Breast epithelium (tissue), 4 donors: ENCODE results near the gene SFSWAP. TPM values are rescaled to one million over a fixed set of nuclear protein-coding genes. Genes with fewer than 3 reads are reported as not detected.

ENCODE experiments used
- DNase-seq, 2 donors: peaks; one replicate each; pipeline ENCODE4 v3.0.0-alpha.2; 2019; ENCODE audit warnings: low spot score in 2 of 2
- H3K27ac ChIP-seq, 2 donors: fragments of 200-600 bp; sonication (generic) in 1 of 2; one replicate each; pipeline ENCODE4 v1.5.1; 2016 to 2019; ENCODE audit warnings: mild to moderate bottlenecking in 1 of 2
- H3K27me3 ChIP-seq, 2 donors: fragments of 200-600 bp; sonication (generic) in 1 of 2; one replicate each; pipeline versions ENCODE4 v1.5.1 to v1.6.0; 2017 to 2019; ENCODE audit warnings: control low read depth in 1 of 2, mild to moderate bottlenecking in 1 of 2
- H3K36me3 ChIP-seq: fragments of 200-600 bp; one replicate; pipeline ENCODE4 v1.5.1; 2019
- H3K4me1 ChIP-seq, 2 donors: fragments of 200-600 bp; sonication (generic); one replicate each; pipeline ENCODE4 v1.5.1; 2016 to 2019; ENCODE audit warnings: control low read depth in 1 of 2
- H3K4me3 ChIP-seq, 3 donors: fragments of 200-600 bp; sonication (generic); 1 replicate in 2 of 3; 2 replicates in 1 of 3; pipeline ENCODE4 v1.5.1; 2016 to 2019; ENCODE audit warnings: mild to moderate bottlenecking in 3 of 3, moderate library complexity in 2 of 3
- H3K9me3 ChIP-seq, 2 donors: fragments of 200-600 bp; sonication (generic) in 1 of 2; one replicate each; pipeline ENCODE4 v1.5.1; 2016 to 2019; ENCODE audit warnings: control low read depth in 1 of 2
- CTCF ChIP-seq, 3 donors: fragments of 450-650 bp; IDR thresholded peaks; one replicate each; pipeline ENCODE4 v1.5.1; 2016 to 2017; ENCODE audit warnings: antibody characterized with exemption in 3 of 3, mild to moderate bottlenecking in 3 of 3, moderate library complexity in 3 of 3
- POLR2A ChIP-seq: fragments of 450-650 bp; IDR thresholded peaks from one replicate; pipeline ENCODE4 v1.6.1; 2016; ENCODE audit warnings: antibody characterized with exemption, mild to moderate bottlenecking, moderate library complexity
- POLR2AphosphoS5 ChIP-seq, 3 donors: sonication (generic); formaldehyde crosslinking; IDR thresholded peaks; one replicate each; pipeline ENCODE4 v1.6.1; 2017; ENCODE audit warnings: antibody characterized with exemption in 3 of 3
- intact Hi-C: fragments of 100-400 bp; cut with DNase I; formaldehyde crosslinking; loops from one replicate; pipeline ENCODE4 v1.15.1; 2023; ENCODE audit warnings: low total_unique reads
- total RNA-seq, 3 donors: library from RNA; depleted of rRNA; stranded (reverse); fragments of >200 nt; gene quantifications; one replicate each; pipeline ENCODE4 v1.1.0, GENCODE V29; 2016

The SFSWAP gene
- total RNA-seq, 3 donors from 2014 or later = 34.9 to 54.7 (median 49.8) TPM

- intact Hi-C loops = loop anchor here (10.0 kb wide), 1 partner anchor 1659 kb away; no protein-coding TSS in a partner anchor
- DNase-seq = no peak
Observed at GRCh38 chr12:131713349-131713748, 2.5 kb downstream of the SFSWAP start.

GRCh38 chr12:131714759-131715158 lies 3.9 kb downstream of the SFSWAP start:
- intact Hi-C loops = loop anchor here (10.0 kb wide), 1 partner anchor 1660 kb away; no protein-coding TSS in a partner anchor
- Histone ChIP-seq H3K36me3 (peaks cover 2% of the 10 kb centered on the region), H3K4me3 (no peak overlapping the region), H3K4me1 (no peaks in the 10 kb centered on the region), H3K9me3 (no peaks in the 10 kb centered on the region), H3K27ac (no peak overlapping the region), H3K27me3 (no peaks in the 10 kb centered on the region)
- DNase-seq = no peak
- no peak for TF ChIP-seq POLR2AphosphoS5 (IDR thresholded peaks at IDR 0.05)
- no peak for TF ChIP-seq POLR2A
- TF ChIP-seq CTCF (IDR thresholded peaks at IDR 0.05) = no peak

More at GRCh38 chr12:131713349-131713748, 2.5 kb downstream of the SFSWAP start:
- TF ChIP-seq CTCF (IDR thresholded peaks at IDR 0.05) (no peak), POLR2A (no peak), POLR2AphosphoS5 (IDR thresholded peaks at IDR 0.05) (no peak)
- H3K36me3 ChIP-seq = no peaks in the 10 kb centered on the region
- H3K4me3 ChIP-seq = no peak overlapping the region
- no peak overlapping the region for H3K27ac ChIP-seq
- no peaks in the 10 kb centered on the region for H3K9me3 ChIP-seq
- H3K4me1 ChIP-seq = no peaks in the 10 kb centered on the region
- no peaks in the 10 kb centered on the region for H3K27me3 ChIP-seq

DNA sequence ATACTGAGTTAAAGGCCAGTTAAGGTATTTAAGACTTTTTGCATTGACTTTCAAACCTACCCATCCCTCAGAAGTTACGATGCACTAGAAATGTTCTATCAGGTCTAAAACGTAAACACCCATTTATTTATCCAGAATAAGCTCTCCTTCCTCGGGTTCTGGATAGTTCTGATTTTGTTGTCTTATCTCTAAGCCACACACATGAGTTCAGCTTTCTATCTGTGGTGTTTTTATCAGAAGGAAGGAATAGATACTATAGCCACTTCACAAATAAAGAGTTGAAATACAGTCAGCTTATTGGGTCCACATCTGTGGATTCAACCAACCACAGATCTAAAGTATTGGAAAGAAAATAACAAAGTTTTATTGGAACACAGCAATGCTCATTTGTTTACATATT lies 5.4 kb downstream of the SFSWAP start:
- no peak for TF ChIP-seq POLR2A
- no peaks in the 10 kb centered on the region for H3K27me3 ChIP-seq
- peaks cover 11% of the 10 kb centered on the region for H3K36me3 ChIP-seq
- no peaks in the 10 kb centered on the region for H3K4me1 ChIP-seq
- H3K4me3 ChIP-seq = no peak overlapping the region
- no peak overlapping the region for H3K27ac ChIP-seq
- intact Hi-C loops = loop anchor here (10.0 kb wide), 1 partner anchor 1661 kb away; no protein-coding TSS in a partner anchor
- DNase-seq = no peak
- H3K9me3 ChIP-seq = no peaks in the 10 kb centered on the region

DNA sequence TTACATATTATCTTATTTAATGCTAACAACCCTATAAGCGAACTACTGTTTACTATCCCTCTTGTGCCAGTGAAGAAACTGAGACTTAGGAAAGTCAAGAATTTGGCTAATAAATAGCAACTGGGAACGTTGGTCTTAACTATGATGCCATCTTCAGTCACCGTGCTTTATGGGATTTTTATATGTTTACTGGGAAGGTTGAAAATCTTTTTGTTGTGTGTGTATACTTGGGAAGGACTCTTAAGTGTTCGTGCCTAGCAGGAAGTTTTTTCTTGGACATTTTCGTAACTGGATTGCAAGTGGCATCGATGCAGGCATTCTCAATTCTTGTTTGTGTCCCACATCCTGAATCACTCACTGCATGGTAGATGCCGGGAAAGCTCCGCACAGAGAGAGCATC lies 9.4 kb downstream of the SFSWAP start:
- H3K36me3 ChIP-seq = peaks cover 20% of the 10 kb centered on the region
- no peaks in the 10 kb centered on the region for H3K9me3 ChIP-seq
- no peaks in the 10 kb centered on the region for H3K27me3 ChIP-seq
- no peak overlapping the region for H3K4me3 ChIP-seq
- intact Hi-C loops = no loop called here
- no peaks in the 10 kb centered on the region for H3K4me1 ChIP-seq
- H3K27ac ChIP-seq = no peak overlapping the region
- no peak for TF ChIP-seq POLR2AphosphoS5 (IDR thresholded peaks at IDR 0.05)
- DNase-seq = no peak

DNA sequence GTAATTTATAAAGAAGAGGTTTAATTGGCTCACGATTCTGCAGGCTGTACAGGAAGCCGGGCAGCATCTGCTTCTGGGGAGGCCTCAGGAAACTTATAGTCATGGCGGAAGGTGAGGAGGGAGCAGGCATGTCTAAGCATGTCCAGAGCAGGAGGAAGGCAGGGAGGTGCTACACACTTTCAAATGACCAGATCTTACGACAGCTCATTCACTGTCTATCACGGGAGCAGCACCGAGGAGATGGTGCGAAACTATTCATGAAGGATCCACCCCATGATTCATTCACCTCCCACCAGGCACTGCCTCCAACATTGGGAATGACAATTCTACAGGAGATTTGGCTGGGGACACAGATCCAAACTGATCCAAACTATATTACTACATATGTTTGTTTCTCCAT lies 10.0 kb downstream of the SFSWAP start:
- Histone ChIP-seq H3K4me1 (no peaks in the 10 kb centered on the region), H3K9me3 (no peaks in the 10 kb centered on the region), H3K4me3 (no peak overlapping the region), H3K36me3 (peaks cover 20% of the 10 kb centered on the region), H3K27ac (no peak overlapping the region), H3K27me3 (no peaks in the 10 kb centered on the region)
- TF ChIP-seq POLR2A (no peak), POLR2AphosphoS5 (IDR thresholded peaks at IDR 0.05) (no peak), CTCF (IDR thresholded peaks at IDR 0.05) (no peak)
- no peak for DNase-seq
- intact Hi-C loops = no loop called here

DNA sequence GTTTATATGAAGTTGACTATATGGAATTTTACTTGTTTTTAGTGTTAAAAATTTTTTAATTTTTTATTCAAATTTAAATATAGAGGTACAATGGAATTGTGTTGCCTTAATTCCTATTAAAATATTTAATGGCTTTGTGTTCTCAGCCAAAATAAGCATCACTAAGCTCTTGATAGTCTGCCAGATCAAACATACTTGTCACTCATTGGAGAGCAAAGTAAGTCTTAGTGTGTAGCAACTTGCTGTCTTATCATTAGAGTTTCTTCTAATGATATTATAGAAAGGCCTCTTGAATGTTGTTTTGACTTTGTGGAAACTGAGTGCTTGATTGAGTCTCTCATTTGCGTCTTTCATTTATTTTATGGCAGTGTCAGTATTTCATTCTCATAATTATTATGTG lies 10.7 kb downstream of the SFSWAP start:
- Histone ChIP-seq H3K4me3 (no peak overlapping the region), H3K36me3 (peaks cover 20% of the 10 kb centered on the region), H3K27me3 (no peaks in the 10 kb centered on the region), H3K27ac (no peak overlapping the region), H3K9me3 (no peaks in the 10 kb centered on the region), H3K4me1 (no peaks in the 10 kb centered on the region)
- intact Hi-C loops = no loop called here
- DNase-seq = no peak
- TF ChIP-seq POLR2AphosphoS5 (IDR thresholded peaks at IDR 0.05) (no peak), CTCF (IDR thresholded peaks at IDR 0.05) (no peak), POLR2A (no peak)
